ENCODE measurements around the gene DLL3.

DNA sequence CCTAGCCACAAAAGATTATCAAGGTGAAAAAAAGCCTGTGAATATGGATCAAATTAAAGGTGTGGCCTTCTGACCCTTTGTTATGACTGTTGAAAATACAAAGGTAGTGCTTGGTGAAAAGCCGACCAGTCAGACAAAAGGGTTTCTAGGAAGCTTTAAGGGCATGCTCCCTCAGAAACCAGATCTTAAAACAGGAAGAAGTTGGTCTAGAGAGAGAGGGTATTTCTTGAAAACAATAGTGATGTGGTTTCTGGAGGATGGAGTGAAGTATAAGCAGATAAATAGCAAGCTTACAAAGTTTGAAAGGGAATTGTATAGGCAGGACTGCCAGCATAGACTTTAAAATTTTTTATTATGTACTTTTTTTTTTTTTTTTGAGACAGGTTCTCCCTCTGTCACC lies 46.2 kb downstream of the DLL3 start:
- no peak for TF ChIP-seq RFX5 (IDR thresholded peaks at IDR 0.05)
- TF ChIP-seq E2F6 (IDR thresholded peaks at IDR 0.05; ENCODE audit: borderline replicate concordance, low read depth) = no peak
- TF ChIP-seq SMC3 (IDR thresholded peaks at IDR 0.05) = no peak
- TF ChIP-seq CEBPB (IDR thresholded peaks at IDR 0.05) = no peak
- no peak for TF ChIP-seq ZFP36 (IDR thresholded peaks at IDR 0.05; ENCODE audit: borderline replicate concordance, partially characterized antibody)
- TF ChIP-seq, protein P1, sequence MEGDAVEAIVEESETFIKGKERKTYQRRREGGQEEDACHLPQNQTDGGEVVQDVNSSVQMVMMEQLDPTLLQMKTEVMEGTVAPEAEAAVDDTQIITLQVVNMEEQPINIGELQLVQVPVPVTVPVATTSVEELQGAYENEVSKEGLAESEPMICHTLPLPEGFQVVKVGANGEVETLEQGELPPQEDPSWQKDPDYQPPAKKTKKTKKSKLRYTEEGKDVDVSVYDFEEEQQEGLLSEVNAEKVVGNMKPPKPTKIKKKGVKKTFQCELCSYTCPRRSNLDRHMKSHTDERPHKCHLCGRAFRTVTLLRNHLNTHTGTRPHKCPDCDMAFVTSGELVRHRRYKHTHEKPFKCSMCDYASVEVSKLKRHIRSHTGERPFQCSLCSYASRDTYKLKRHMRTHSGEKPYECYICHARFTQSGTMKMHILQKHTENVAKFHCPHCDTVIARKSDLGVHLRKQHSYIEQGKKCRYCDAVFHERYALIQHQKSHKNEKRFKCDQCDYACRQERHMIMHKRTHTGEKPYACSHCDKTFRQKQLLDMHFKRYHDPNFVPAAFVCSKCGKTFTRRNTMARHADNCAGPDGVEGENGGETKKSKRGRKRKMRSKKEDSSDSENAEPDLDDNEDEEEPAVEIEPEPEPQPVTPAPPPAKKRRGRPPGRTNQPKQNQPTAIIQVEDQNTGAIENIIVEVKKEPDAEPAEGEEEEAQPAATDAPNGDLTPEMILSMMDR (IDR thresholded peaks at IDR 0.05) = no peak
- no peak for TF ChIP-seq JUNB (IDR thresholded peaks at IDR 0.05)
- TF ChIP-seq POLR2A (IDR thresholded peaks at IDR 0.05; ENCODE audit: low read length) = no peak
- TF ChIP-seq, protein P2, sequence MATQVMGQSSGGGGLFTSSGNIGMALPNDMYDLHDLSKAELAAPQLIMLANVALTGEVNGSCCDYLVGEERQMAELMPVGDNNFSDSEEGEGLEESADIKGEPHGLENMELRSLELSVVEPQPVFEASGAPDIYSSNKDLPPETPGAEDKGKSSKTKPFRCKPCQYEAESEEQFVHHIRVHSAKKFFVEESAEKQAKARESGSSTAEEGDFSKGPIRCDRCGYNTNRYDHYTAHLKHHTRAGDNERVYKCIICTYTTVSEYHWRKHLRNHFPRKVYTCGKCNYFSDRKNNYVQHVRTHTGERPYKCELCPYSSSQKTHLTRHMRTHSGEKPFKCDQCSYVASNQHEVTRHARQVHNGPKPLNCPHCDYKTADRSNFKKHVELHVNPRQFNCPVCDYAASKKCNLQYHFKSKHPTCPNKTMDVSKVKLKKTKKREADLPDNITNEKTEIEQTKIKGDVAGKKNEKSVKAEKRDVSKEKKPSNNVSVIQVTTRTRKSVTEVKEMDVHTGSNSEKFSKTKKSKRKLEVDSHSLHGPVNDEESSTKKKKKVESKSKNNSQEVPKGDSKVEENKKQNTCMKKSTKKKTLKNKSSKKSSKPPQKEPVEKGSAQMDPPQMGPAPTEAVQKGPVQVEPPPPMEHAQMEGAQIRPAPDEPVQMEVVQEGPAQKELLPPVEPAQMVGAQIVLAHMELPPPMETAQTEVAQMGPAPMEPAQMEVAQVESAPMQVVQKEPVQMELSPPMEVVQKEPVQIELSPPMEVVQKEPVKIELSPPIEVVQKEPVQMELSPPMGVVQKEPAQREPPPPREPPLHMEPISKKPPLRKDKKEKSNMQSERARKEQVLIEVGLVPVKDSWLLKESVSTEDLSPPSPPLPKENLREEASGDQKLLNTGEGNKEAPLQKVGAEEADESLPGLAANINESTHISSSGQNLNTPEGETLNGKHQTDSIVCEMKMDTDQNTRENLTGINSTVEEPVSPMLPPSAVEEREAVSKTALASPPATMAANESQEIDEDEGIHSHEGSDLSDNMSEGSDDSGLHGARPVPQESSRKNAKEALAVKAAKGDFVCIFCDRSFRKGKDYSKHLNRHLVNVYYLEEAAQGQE (IDR thresholded peaks at IDR 0.05) = no peak
- no peak for TF ChIP-seq GATA3 (IDR thresholded peaks at IDR 0.05; ENCODE audit: borderline replicate concordance)
- no peak for TF ChIP-seq EP300 (IDR thresholded peaks at IDR 0.05)
- no peak for TF ChIP-seq BHLHE40 (IDR thresholded peaks at IDR 0.05; ENCODE audit: low read depth, low read length)
- no peak for TF ChIP-seq MYC (IDR thresholded peaks at IDR 0.05; ENCODE audit: borderline replicate concordance, low read length)
- no peak for TF ChIP-seq CHD2 (IDR thresholded peaks at IDR 0.05; ENCODE audit: low read length, partially characterized antibody)
